Endothelial cell (in vitro differentiated cells): Measurements from ENCODE around the gene MAGI3. TPM values are rescaled to one million over a fixed set of nuclear protein-coding genes. Genes with fewer than 3 reads are reported as not detected.
A peak's percentile ranks its signal among the peaks of the same experiment; 100 is the strongest.
"Not testable (repeated sequence)": the region's sequence is repeated elsewhere in the genome, so short reads cannot be mapped to it uniquely, and the experiment has no call there.

Experiments
- DNase-seq: peaks from one replicate; pipeline ENCODE4 v3.0.0; 2021; ENCODE audit warnings: low spot score
- H3K27ac Mint-ChIP-seq: one replicate; pipeline ENCODE4 v1.8.0; 2021; ENCODE audit warnings: mixed read lengths, inconsistent platforms; ENCODE audit not compliant: unreplicated experiment
- H3K27me3 Mint-ChIP-seq: one replicate; pipeline ENCODE4 v1.8.0; 2021; ENCODE audit warnings: mild to moderate bottlenecking, moderate library complexity, mixed read lengths, inconsistent platforms; ENCODE audit not compliant: unreplicated experiment
- H3K36me3 Mint-ChIP-seq: one replicate; pipeline ENCODE4 v1.8.0; 2021; ENCODE audit warnings: mild to moderate bottlenecking, low read depth, mixed read lengths, inconsistent platforms; ENCODE audit not compliant: unreplicated experiment
- H3K4me1 Mint-ChIP-seq: one replicate; pipeline ENCODE4 v1.8.0; 2021; ENCODE audit warnings: mild to moderate bottlenecking, mixed read lengths, inconsistent platforms; ENCODE audit not compliant: unreplicated experiment
- H3K4me3 Mint-ChIP-seq: one replicate; pipeline ENCODE4 v1.8.0; 2021; ENCODE audit warnings: mild to moderate bottlenecking, mixed read lengths, inconsistent platforms; ENCODE audit not compliant: unreplicated experiment
- H3K9me3 Mint-ChIP-seq: one replicate; pipeline ENCODE4 v1.8.0; 2021; ENCODE audit warnings: mixed read lengths, inconsistent platforms; ENCODE audit not compliant: unreplicated experiment
- CTCF ChIP-seq: fragments of 200-600 bp; sonication (generic); IDR thresholded peaks from one replicate; pipeline ENCODE4 v1.5.0; 2021; ENCODE audit warnings: antibody characterized with exemption; ENCODE audit not compliant: unreplicated experiment
- total RNA-seq: library from RNA; stranded (reverse); fragmentation: NEBNext Ultra II Directional; extraction: Animal tissue kit (Norgen Biotek cat#: 25700); gene quantifications from one replicate; pipeline ENCODE4 v1.2.1, GENCODE V29; 2021; ENCODE audit not compliant: unreplicated experiment

The MAGI3 gene
- total RNA-seq, 1 donor from 2014 or later, result 18.9 TPM

- peaks cover 53% of the 10 kb centered on the region for H3K36me3 Mint-ChIP-seq
- peak overlapping the region; percentile 74 for H3K4me3 Mint-ChIP-seq
- H3K4me1 Mint-ChIP-seq, result no peaks in the 10 kb centered on the region
Observed at GRCh38 chr1:113694910-113695309, 304.6 kb downstream of the MAGI3 start.

GRCh38 chr1:113701429-113701828 is 311.1 kb downstream of the MAGI3 start:
- DNase-seq, result no peak

More at GRCh38 chr1:113694910-113695309, 304.6 kb downstream of the MAGI3 start:
- peaks cover 5% of the 10 kb centered on the region for H3K9me3 Mint-ChIP-seq
- peaks cover 2% of the 10 kb centered on the region for H3K27me3 Mint-ChIP-seq
- DNase-seq, result no peak
- H3K27ac Mint-ChIP-seq, result no peak overlapping the region
- TF ChIP-seq CTCF, result no peak

GRCh38 chr1:113714606-113715269 is 324.4 kb downstream of the MAGI3 start:
- Mint-ChIP-seq H3K4me3 (no peak overlapping the region), H3K36me3 (peaks cover 31% of the 10 kb centered on the region), H3K9me3 (peaks cover 6% of the 10 kb centered on the region), H3K4me1 (no peaks in the 10 kb centered on the region), H3K27ac (peak overlapping the region; percentile 22), H3K27me3 (peaks cover 1% of the 10 kb centered on the region)
- no peak for TF ChIP-seq CTCF
- no peak for DNase-seq

More at GRCh38 chr1:113701429-113701828, 311.1 kb downstream of the MAGI3 start:
- Mint-ChIP-seq H3K27ac (peak overlapping the region; percentile 93), H3K4me3 (peak overlapping the region; percentile 52), H3K9me3 (no peaks in the 10 kb centered on the region), H3K4me1 (peaks cover 5% of the 10 kb centered on the region), H3K27me3 (no peaks in the 10 kb centered on the region), H3K36me3 (peaks cover 33% of the 10 kb centered on the region)
- no peak for TF ChIP-seq CTCF

- not testable (repeated sequence) for H3K4me3 Mint-ChIP-seq, DNase-seq, H3K4me1 Mint-ChIP-seq, H3K27ac Mint-ChIP-seq, H3K27me3 Mint-ChIP-seq, H3K9me3 Mint-ChIP-seq
- H3K36me3 Mint-ChIP-seq, result peaks cover 53% of the 10 kb centered on the region
Observed at GRCh38 chr1:113717506-113717905, 327.2 kb downstream of the MAGI3 start.

GRCh38 chr1:113718621-113719020 is 328.3 kb downstream of the MAGI3 start:
- H3K27ac Mint-ChIP-seq, H3K9me3 Mint-ChIP-seq, H3K27me3 Mint-ChIP-seq, DNase-seq, H3K4me3 Mint-ChIP-seq, H3K4me1 Mint-ChIP-seq: not testable (repeated sequence)
- H3K36me3 Mint-ChIP-seq, result peaks cover 55% of the 10 kb centered on the region

GRCh38 chr1:113721010-113721409 is 330.7 kb downstream of the MAGI3 start:
- H3K27ac Mint-ChIP-seq, result no peak overlapping the region
- no peaks in the 10 kb centered on the region for H3K4me1 Mint-ChIP-seq
- peaks cover 7% of the 10 kb centered on the region for H3K9me3 Mint-ChIP-seq
- DNase-seq, result no peak
- H3K4me3 Mint-ChIP-seq, result peak overlapping the region; percentile 49
- peaks cover 1% of the 10 kb centered on the region for H3K27me3 Mint-ChIP-seq
- H3K36me3 Mint-ChIP-seq, result peaks cover 60% of the 10 kb centered on the region
- no peak for TF ChIP-seq CTCF
